ENCODE data around the gene WLS. TPM values are rescaled to one million over a fixed set of nuclear protein-coding genes. Genes with fewer than 3 reads are reported as not detected.
"Not testable (repeated sequence)": the region's sequence is repeated elsewhere in the genome, so short reads cannot be mapped to it uniquely, and the experiment has no call there.

WLS gene
- total and polyA plus RNA-seq, 2 donors (not counting 1 experiment from before 2014, with no cell fraction given): 0.49 TPM; not detected in 1

DNA sequence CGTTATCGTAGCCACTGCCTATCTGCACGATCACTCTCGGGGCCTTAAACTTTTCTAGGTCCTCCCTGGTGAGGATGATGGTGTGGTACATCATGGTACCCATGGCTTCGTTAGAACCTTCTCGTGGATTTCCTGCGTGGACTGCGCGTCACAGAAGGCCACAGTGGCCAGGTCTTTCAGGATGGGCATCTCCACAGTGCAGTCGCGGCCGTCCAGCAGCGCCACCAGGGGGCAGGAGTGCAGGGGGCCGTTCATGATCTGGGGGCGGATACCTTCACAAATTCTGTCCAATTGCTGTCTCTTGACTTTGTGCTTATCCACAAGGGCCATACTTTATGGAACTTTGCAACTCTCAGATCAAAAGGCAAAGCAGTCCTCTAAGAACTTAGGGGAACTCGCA is 69.6 kb downstream of the WLS start:
- Mint-ChIP-seq H3K9me3 (ENCODE audit: insufficient read depth) (no peaks in the 10 kb centered on the region), H3K4me3 (no peak overlapping the region), H3K27ac (no peak overlapping the region), H3K27me3 (no peaks in the 10 kb centered on the region), H3K4me1 (peaks cover 18% of the 10 kb centered on the region)
- ChIA-PET CTCF (no interaction called here), POLR2A (no interaction called here)
- no peak overlapping the region for H3K4me2 ChIP-seq (replicated peaks; ENCODE audit: low read depth, low read length, poor library complexity, severe bottlenecking)
- no peak overlapping the region for H2AFZ ChIP-seq (ENCODE audit: insufficient read depth, low read depth, low read length, poor library complexity, severe bottlenecking)
- H3K27me3 ChIP-seq (replicated peaks in 1 of 4; ENCODE audit: control extremely low read depth in 1 of 4, control insufficient read depth in 3 of 4, insufficient read depth in 4 of 4, low read length in 3 of 4): no peaks in the 10 kb centered on the region
- no peak overlapping the region for H3K9ac ChIP-seq (ENCODE audit: low read length)
- no peaks in the 10 kb centered on the region for H3K36me3 ChIP-seq (replicated peaks in 1 of 2; ENCODE audit: control extremely low read depth in 1 of 2, control insufficient read depth in 1 of 2, extremely low read depth in 1 of 2, insufficient read depth in 2 of 2, low read length in 1 of 2)
- H3K9me3 ChIP-seq (ENCODE audit: control extremely low read depth in 1 of 3, control insufficient read depth in 2 of 3, insufficient read depth in 1 of 3, low read length in 2 of 3): no peaks in the 10 kb centered on the region
- peaks cover 0 to 3% of the 10 kb centered on the region in 2 donors for H3K4me1 ChIP-seq (ENCODE audit: control insufficient read depth in 2 of 2, insufficient read depth in 2 of 2, low read length in 2 of 2)
- 94% methylated on average over 16 of the region's 16 CpGs for WGBS (ENCODE audit: insufficient coverage)
- no peaks in the 10 kb centered on the region for H3K79me2 ChIP-seq (ENCODE audit: control insufficient read depth, insufficient read depth, low read length)
- intact Hi-C loops (cut with micrococcal nuclease): no loop called here
- no peak for DNase-seq
- H3K4me3 ChIP-seq (ENCODE audit: control extremely low read depth in 1 of 5, extremely low read depth in 1 of 5, insufficient read depth in 1 of 5, low read depth in 2 of 5, low read length in 4 of 5): no peak overlapping the region
- TF ChIP-seq, protein P1, sequence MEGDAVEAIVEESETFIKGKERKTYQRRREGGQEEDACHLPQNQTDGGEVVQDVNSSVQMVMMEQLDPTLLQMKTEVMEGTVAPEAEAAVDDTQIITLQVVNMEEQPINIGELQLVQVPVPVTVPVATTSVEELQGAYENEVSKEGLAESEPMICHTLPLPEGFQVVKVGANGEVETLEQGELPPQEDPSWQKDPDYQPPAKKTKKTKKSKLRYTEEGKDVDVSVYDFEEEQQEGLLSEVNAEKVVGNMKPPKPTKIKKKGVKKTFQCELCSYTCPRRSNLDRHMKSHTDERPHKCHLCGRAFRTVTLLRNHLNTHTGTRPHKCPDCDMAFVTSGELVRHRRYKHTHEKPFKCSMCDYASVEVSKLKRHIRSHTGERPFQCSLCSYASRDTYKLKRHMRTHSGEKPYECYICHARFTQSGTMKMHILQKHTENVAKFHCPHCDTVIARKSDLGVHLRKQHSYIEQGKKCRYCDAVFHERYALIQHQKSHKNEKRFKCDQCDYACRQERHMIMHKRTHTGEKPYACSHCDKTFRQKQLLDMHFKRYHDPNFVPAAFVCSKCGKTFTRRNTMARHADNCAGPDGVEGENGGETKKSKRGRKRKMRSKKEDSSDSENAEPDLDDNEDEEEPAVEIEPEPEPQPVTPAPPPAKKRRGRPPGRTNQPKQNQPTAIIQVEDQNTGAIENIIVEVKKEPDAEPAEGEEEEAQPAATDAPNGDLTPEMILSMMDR (IDR thresholded peaks at IDR 0.05): no peak
- TF ChIP-seq EZH2 (IDR thresholded peaks at IDR 0.05; ENCODE audit: borderline replicate concordance, insufficient read depth, low read depth, low read length, poor library complexity, severe bottlenecking): no peak
- ATAC-seq (ENCODE audit: low read depth): no peak
- H3K27ac ChIP-seq (ENCODE audit: low read length in 2 of 2): no peak overlapping the region
- no peaks in the 10 kb centered on the region for H4K20me1 ChIP-seq (ENCODE audit: control insufficient read depth, insufficient read depth, low read length, poor library complexity, severe bottlenecking)

DNA sequence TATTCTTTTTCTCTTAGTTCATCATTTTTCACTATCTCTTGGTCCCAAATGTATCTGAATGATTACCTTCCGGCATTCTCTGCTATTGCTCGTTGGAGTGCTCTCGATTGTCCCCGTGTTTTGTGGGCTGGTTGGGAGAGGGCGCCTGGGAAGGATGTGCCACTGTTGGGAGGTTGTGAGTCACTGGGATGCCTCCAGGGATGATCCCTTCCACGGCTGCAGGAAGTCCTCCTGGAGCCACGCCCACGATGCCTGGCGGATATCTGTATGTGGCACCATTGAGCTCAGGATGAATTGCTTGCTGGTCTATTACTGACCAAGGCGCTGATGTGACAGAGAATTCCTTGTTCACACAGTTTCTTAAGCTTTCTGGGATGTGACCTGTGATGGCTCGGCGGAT is 70.7 kb downstream of the WLS start:
- ATAC-seq (ENCODE audit: low read depth): not testable (repeated sequence)

DNA sequence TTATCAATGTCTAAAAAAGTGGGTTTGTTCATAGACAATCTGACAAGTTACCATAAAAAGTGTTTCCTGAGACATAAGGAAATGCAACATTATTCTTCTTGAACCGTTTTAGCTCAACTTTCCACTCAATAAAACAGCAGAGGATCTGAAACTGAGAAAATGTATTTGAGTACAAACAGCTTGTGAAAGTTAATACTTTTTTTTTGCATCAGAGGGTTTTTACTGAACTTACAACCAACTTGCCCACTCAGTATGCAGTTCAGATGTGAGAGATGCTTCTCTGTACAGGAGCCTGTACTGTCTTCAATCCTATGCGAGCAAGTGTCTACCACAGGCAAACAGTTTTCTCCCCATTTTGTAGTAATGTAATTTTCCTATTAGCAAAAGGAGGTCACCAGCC is 71.4 kb downstream of the WLS start:
- H3K9me3 Mint-ChIP-seq (ENCODE audit: insufficient read depth); H3K27me3 ChIP-seq (replicated peaks in 1 of 4; ENCODE audit: control extremely low read depth in 1 of 4, control insufficient read depth in 3 of 4, insufficient read depth in 4 of 4, low read length in 3 of 4); POLR2A ChIA-PET; H3K79me2 ChIP-seq (ENCODE audit: control insufficient read depth, insufficient read depth, low read length); DNase-seq; H3K4me1 ChIP-seq (ENCODE audit: control insufficient read depth in 2 of 2, insufficient read depth in 2 of 2, low read length in 2 of 2); H3K36me3 ChIP-seq (replicated peaks in 1 of 2; ENCODE audit: control extremely low read depth in 1 of 2, control insufficient read depth in 1 of 2, extremely low read depth in 1 of 2, insufficient read depth in 2 of 2, low read length in 1 of 2); H2AFZ ChIP-seq (ENCODE audit: insufficient read depth, low read depth, low read length, poor library complexity, severe bottlenecking); H3K4me3 ChIP-seq (ENCODE audit: control extremely low read depth in 1 of 5, extremely low read depth in 1 of 5, insufficient read depth in 1 of 5, low read depth in 2 of 5, low read length in 4 of 5); ATAC-seq (ENCODE audit: low read depth); intact Hi-C loops (cut with micrococcal nuclease); H3K9ac ChIP-seq (ENCODE audit: low read length); H3K9me3 ChIP-seq (ENCODE audit: control extremely low read depth in 1 of 3, control insufficient read depth in 2 of 3, insufficient read depth in 1 of 3, low read length in 2 of 3); H3K27ac ChIP-seq (ENCODE audit: low read length in 2 of 2); H3K4me2 ChIP-seq (replicated peaks; ENCODE audit: low read depth, low read length, poor library complexity, severe bottlenecking); CTCF ChIA-PET; H3K27ac Mint-ChIP-seq; H3K27me3 Mint-ChIP-seq; H4K20me1 ChIP-seq (ENCODE audit: control insufficient read depth, insufficient read depth, low read length, poor library complexity, severe bottlenecking); H3K4me3 Mint-ChIP-seq: not testable (repeated sequence)
- H3K4me1 Mint-ChIP-seq: peaks cover 18% of the 10 kb centered on the region
- no CpG with 5 or more reads among the region's 2 CpGs for WGBS (ENCODE audit: insufficient coverage)

More for the DNA sequence above, 70.7 kb downstream of the WLS start:
- POLR2A ChIA-PET; DNase-seq; H3K4me3 ChIP-seq (ENCODE audit: control extremely low read depth in 1 of 5, extremely low read depth in 1 of 5, insufficient read depth in 1 of 5, low read depth in 2 of 5, low read length in 4 of 5); H3K4me1 ChIP-seq (ENCODE audit: control insufficient read depth in 2 of 2, insufficient read depth in 2 of 2, low read length in 2 of 2); H2AFZ ChIP-seq (ENCODE audit: insufficient read depth, low read depth, low read length, poor library complexity, severe bottlenecking); H3K27ac ChIP-seq (ENCODE audit: low read length in 2 of 2); intact Hi-C loops (cut with micrococcal nuclease); H3K9me3 ChIP-seq (ENCODE audit: control extremely low read depth in 1 of 3, control insufficient read depth in 2 of 3, insufficient read depth in 1 of 3, low read length in 2 of 3); H3K4me3 Mint-ChIP-seq; H3K9ac ChIP-seq (ENCODE audit: low read length); H3K36me3 ChIP-seq (replicated peaks in 1 of 2; ENCODE audit: control extremely low read depth in 1 of 2, control insufficient read depth in 1 of 2, extremely low read depth in 1 of 2, insufficient read depth in 2 of 2, low read length in 1 of 2); CTCF ChIA-PET; H3K79me2 ChIP-seq (ENCODE audit: control insufficient read depth, insufficient read depth, low read length); H3K27me3 Mint-ChIP-seq; H3K4me2 ChIP-seq (replicated peaks; ENCODE audit: low read depth, low read length, poor library complexity, severe bottlenecking); H3K27ac Mint-ChIP-seq; H4K20me1 ChIP-seq (ENCODE audit: control insufficient read depth, insufficient read depth, low read length, poor library complexity, severe bottlenecking); H3K27me3 ChIP-seq (replicated peaks in 1 of 4; ENCODE audit: control extremely low read depth in 1 of 4, control insufficient read depth in 3 of 4, insufficient read depth in 4 of 4, low read length in 3 of 4); H3K9me3 Mint-ChIP-seq (ENCODE audit: insufficient read depth): not testable (repeated sequence)
- 93% methylated on average over 10 of the region's 12 CpGs for WGBS (ENCODE audit: insufficient coverage)
- H3K4me1 Mint-ChIP-seq: peaks cover 18% of the 10 kb centered on the region

Measured in B cell (primary cell).